ENCODE measurements around the gene ZMYND10. TPM values are rescaled to one million over a fixed set of nuclear protein-coding genes. Genes with fewer than 3 reads are reported as not detected.

Gene ZMYND10
- 0.86 and 2.2 TPM in 2 replicates for total RNA-seq
- long read RNA-seq, partial matches to known transcripts: 0 of 2 reads
- long read RNA-seq, other reads (novel, unspliced or antisense): 0 of 2 reads

- Mint-ChIP-seq H3K27me3 (peaks cover 48% of the 10 kb centered on the region), H3K36me3 (ENCODE audit: insufficient read depth) (peaks cover 3% of the 10 kb centered on the region), H3K4me1 (ENCODE audit: low read depth) (peaks cover 14% of the 10 kb centered on the region)
Measured at GRCh38 chr3:50345586-50346234, at the start of gene ZMYND10. ZMYND10 (minus strand) TSS chr3:50345732; CDS start chr3:50345579, 153 bp downstream.

GRCh38 chr3:50393061-50393460 is 47.5 kb upstream of the ZMYND10 start:
- H3K4me3 Mint-ChIP-seq (ENCODE audit: low read depth): no peak overlapping the region
- no peaks in the 10 kb centered on the region for H3K9me3 Mint-ChIP-seq (ENCODE audit: low read depth)

More at GRCh38 chr3:50345586-50346234, at the start of gene ZMYND10:
- Mint-ChIP-seq H3K27ac (peak within 1 kb of the TSS; percentile 8), H3K9me3 (ENCODE audit: low read depth) (no peaks in the 10 kb centered on the region), H3K4me3 (ENCODE audit: low read depth) (peak within 1 kb of the TSS; percentile 47)
- TF ChIP-seq CTCF (IDR thresholded peaks at IDR 0.05; ENCODE audit: unreplicated experiment): no peak
- DNase-seq (ENCODE audit: low spot score, unreplicated experiment): no peak

DNA sequence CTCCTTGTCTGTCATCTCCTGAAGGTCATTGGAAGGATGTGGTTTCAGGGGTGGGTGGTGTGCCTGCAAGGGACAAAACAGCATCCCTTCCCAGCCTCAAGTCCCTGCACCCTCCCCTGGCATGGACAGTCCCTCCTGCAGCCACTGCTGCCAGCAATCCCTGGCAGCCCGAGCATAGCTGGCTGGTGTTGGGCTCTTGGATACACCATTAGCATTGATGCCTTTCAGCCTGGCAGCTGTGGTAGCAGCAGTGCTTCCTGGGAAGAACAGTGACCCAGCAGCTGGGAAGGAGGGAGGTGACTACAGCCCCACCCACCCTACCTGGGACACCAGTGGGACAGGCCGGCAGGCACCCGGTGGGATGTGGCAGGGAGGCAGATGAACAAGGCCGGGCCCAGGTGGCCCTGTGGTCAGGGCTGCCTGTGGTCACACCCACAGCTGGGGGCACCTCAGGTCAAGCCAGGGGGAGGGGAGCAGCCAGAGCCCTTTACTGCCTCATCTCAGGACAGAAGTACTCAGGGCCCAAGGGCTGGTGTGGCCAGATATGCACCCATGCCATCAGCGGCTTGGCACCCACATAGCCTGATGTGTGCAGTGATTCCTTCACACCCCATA is 46.7 kb upstream of the ZMYND10 start:
- H3K4me1 Mint-ChIP-seq (ENCODE audit: low read depth): no peaks in the 10 kb centered on the region
- no peak overlapping the region for H3K27ac Mint-ChIP-seq
- TF ChIP-seq CTCF (IDR thresholded peaks at IDR 0.05; ENCODE audit: unreplicated experiment): no peak
- H3K9me3 Mint-ChIP-seq (ENCODE audit: low read depth): no peaks in the 10 kb centered on the region
- H3K4me3 Mint-ChIP-seq (ENCODE audit: low read depth): no peak overlapping the region
- no peaks in the 10 kb centered on the region for H3K36me3 Mint-ChIP-seq (ENCODE audit: insufficient read depth)
- no peak for DNase-seq (ENCODE audit: low spot score, unreplicated experiment)
- H3K27me3 Mint-ChIP-seq: peaks cover 5% of the 10 kb centered on the region

More at GRCh38 chr3:50393061-50393460, 47.5 kb upstream of the ZMYND10 start:
- no peak for DNase-seq (ENCODE audit: low spot score, unreplicated experiment)
- Mint-ChIP-seq H3K4me1 (ENCODE audit: low read depth) (no peaks in the 10 kb centered on the region), H3K27me3 (peaks cover 5% of the 10 kb centered on the region), H3K27ac (no peak overlapping the region), H3K36me3 (ENCODE audit: insufficient read depth) (no peaks in the 10 kb centered on the region)
- TF ChIP-seq CTCF (IDR thresholded peaks at IDR 0.05; ENCODE audit: unreplicated experiment): no peak

DNA sequence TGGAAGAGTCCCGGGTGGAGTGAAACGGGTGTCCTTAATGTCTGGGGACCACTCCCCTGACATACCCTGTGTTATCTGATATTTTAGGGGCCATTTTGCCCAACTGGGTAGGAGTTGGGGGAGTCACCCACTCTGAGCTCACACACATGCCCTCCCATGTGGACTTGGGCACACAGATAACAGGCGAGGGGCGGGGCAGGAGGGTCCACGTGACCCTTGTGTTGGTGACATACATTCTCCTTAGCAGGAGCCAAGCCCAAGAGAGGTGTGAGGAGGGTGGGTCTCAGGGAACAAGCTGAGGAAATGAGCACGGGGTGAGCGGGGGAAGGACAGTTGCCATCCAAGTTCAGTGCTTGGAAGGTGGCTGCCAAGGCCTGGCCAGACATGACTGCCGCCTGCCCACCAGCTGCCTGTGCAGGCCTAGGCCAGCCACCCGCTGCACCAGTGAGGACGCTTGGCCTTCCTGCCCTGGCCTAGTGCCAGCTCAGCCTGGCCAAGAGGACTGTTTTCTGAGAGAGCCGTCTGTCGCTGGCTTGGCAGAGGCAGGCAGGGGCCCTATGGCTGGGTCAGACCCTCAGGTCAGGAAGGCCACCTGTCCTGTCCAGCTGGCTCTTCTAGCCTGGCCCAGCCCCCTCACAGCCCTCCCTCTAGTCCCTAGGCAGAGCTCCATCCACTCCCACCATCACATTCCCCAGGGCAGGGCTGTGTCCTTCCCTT is 45.1 kb upstream of the ZMYND10 start:
- Mint-ChIP-seq H3K9me3 (ENCODE audit: low read depth) (no peaks in the 10 kb centered on the region), H3K27ac (no peak overlapping the region), H3K36me3 (ENCODE audit: insufficient read depth) (no peaks in the 10 kb centered on the region), H3K27me3 (no peaks in the 10 kb centered on the region), H3K4me1 (ENCODE audit: low read depth) (no peaks in the 10 kb centered on the region), H3K4me3 (ENCODE audit: low read depth) (no peak overlapping the region)
- TF ChIP-seq CTCF (IDR thresholded peaks at IDR 0.05; ENCODE audit: unreplicated experiment): no peak
- no peak for DNase-seq (ENCODE audit: low spot score, unreplicated experiment)

GRCh38 chr3:50389414-50389767 is 43.9 kb upstream of the ZMYND10 start:
- H3K36me3 Mint-ChIP-seq (ENCODE audit: insufficient read depth): no peaks in the 10 kb centered on the region
- H3K27ac Mint-ChIP-seq: no peak overlapping the region
- DNase-seq (ENCODE audit: low spot score, unreplicated experiment): no peak
- H3K4me1 Mint-ChIP-seq (ENCODE audit: low read depth): no peaks in the 10 kb centered on the region
- no peak for TF ChIP-seq CTCF (IDR thresholded peaks at IDR 0.05; ENCODE audit: unreplicated experiment)
- H3K4me3 Mint-ChIP-seq (ENCODE audit: low read depth): no peak overlapping the region
- H3K9me3 Mint-ChIP-seq (ENCODE audit: low read depth): no peaks in the 10 kb centered on the region
- H3K27me3 Mint-ChIP-seq: no peaks in the 10 kb centered on the region
